ENCODE results near the gene MCFD2. TPM values are rescaled to one million over a fixed set of nuclear protein-coding genes. Genes with fewer than 3 reads are reported as not detected.
A peak's percentile ranks its signal among the peaks of the same experiment; 100 is the strongest.

Gene MCFD2
- total and polyA plus RNA-seq, 8 donors, result 78.0 to 121 (median 86.5) TPM

DNA sequence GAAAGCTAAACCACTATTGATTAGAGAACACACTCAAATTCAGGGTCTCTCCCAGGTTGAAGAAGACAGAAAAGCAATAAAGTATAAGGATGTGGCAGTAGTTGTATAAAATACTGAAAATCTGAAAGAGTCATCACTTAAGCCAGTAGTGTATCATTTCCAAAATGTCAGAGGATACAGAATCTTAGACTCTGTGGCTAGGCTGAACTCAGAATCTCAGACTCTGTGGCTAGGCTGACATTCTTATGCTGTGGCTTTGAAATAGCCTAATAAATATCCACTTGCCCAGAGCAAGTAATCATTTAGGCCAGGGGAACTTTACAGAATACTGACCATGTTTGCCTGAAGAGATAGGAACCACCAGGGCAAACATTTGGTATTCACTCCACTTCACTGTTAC, 13.1 kb downstream of the MCFD2 start:
- Histone ChIP-seq H3K27me3 (no peaks in the 10 kb centered on the region), H3K27ac (peak overlapping the region in 1 of 2 donors; percentile 5), H3K9me3 (no peaks in the 10 kb centered on the region), H3K4me3 (no peak overlapping the region), H3K36me3 (peaks cover 0 to 50% of the 10 kb centered on the region in 2 donors), H3K4me1 (no peaks in the 10 kb centered on the region)
- ATAC-seq, result no peak
- DNase-seq, result no peak
- intact Hi-C loops (cut with DNase I), result no loop called here
- TF ChIP-seq, protein P1, sequence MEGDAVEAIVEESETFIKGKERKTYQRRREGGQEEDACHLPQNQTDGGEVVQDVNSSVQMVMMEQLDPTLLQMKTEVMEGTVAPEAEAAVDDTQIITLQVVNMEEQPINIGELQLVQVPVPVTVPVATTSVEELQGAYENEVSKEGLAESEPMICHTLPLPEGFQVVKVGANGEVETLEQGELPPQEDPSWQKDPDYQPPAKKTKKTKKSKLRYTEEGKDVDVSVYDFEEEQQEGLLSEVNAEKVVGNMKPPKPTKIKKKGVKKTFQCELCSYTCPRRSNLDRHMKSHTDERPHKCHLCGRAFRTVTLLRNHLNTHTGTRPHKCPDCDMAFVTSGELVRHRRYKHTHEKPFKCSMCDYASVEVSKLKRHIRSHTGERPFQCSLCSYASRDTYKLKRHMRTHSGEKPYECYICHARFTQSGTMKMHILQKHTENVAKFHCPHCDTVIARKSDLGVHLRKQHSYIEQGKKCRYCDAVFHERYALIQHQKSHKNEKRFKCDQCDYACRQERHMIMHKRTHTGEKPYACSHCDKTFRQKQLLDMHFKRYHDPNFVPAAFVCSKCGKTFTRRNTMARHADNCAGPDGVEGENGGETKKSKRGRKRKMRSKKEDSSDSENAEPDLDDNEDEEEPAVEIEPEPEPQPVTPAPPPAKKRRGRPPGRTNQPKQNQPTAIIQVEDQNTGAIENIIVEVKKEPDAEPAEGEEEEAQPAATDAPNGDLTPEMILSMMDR (IDR thresholded peaks at IDR 0.05), result no peak

- TF ChIP-seq, protein P1 (IDR thresholded peaks at IDR 0.05), result no peak
- H3K36me3 ChIP-seq, result peaks cover 0 to 42% of the 10 kb centered on the region in 2 donors
- no peak overlapping the region for H3K4me3 ChIP-seq
- H3K4me1 ChIP-seq, result no peaks in the 10 kb centered on the region
- H3K9me3 ChIP-seq, result no peaks in the 10 kb centered on the region
- DNase-seq (no peak), ATAC-seq (no peak)
- intact Hi-C loops (cut with DNase I), result no loop called here
- H3K27me3 ChIP-seq, result no peaks in the 10 kb centered on the region
- no peak overlapping the region for H3K27ac ChIP-seq
These were observed 14.0 kb downstream of the MCFD2 start for GRCh38 chr2:46901611-46902010.

DNA sequence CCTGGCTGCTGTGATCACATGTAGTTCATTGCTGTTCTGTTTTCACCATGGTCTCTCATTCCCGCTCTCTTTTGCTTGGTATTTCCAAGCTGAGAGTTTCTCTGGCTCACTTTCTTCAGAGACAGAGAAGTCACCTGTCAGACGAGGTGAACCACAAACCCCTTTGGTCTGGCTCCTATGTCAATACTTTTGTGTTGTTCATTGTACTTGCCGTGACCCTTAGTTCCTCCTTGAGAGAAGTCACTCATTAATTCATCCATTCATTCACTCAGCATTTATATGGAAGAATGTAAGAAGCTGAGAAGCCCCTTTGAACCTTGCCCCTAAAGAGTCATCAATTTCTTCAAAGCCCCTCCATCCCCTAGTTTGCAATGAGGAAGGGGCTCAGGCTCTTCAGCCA, 15.2 kb downstream of the MCFD2 start:
- Histone ChIP-seq H3K27ac (no peak overlapping the region), H3K9me3 (no peaks in the 10 kb centered on the region), H3K36me3 (peaks cover 0 to 30% of the 10 kb centered on the region in 2 donors), H3K4me1 (no peaks in the 10 kb centered on the region), H3K27me3 (no peaks in the 10 kb centered on the region), H3K4me3 (no peak overlapping the region)
- no peak for ATAC-seq
- intact Hi-C loops (cut with DNase I), result no loop called here
- TF ChIP-seq, protein P1 (IDR thresholded peaks at IDR 0.05), result no peak
- no peak for DNase-seq

GRCh38 chr2:46899053-46899452, 16.6 kb downstream of the MCFD2 start:
- TF ChIP-seq, protein P1 (IDR thresholded peaks at IDR 0.05), result no peak
- intact Hi-C loops (cut with DNase I), result no loop called here
- DNase-seq (peak in 1 of 4 donors; percentile 55), ATAC-seq (no peak)
- no peaks in the 10 kb centered on the region for H3K27me3 ChIP-seq
- H3K27ac ChIP-seq, result no peak overlapping the region
- no peaks in the 10 kb centered on the region for H3K4me1 ChIP-seq
- peaks cover 0 to 16% of the 10 kb centered on the region in 2 donors for H3K36me3 ChIP-seq
- H3K9me3 ChIP-seq, result no peaks in the 10 kb centered on the region
- no peak overlapping the region for H3K4me3 ChIP-seq

DNA sequence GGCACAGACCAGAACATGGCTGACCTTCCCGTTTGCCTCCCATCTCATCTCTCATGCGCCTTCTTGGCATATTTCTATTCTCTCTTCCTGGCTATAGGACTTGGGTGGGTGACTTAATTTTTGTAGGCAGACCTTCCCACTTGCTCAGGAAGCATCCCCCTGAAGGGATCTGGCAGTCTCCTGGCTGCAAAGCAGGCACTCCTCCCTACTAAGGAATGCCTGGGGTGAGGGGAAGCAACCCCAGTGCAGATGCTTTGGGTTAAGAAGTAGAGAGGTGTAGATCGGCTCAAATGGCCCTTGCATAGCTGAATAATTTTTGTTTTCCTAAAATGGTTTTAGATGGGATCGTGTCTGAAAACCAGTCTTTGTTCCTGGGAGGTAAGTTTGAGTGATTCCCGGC, 17.6 kb downstream of the MCFD2 start:
- no peak overlapping the region for H3K27ac ChIP-seq
- intact Hi-C loops (cut with DNase I), result no loop called here
- no peak for ATAC-seq
- no peak overlapping the region for H3K4me3 ChIP-seq
- H3K9me3 ChIP-seq, result no peaks in the 10 kb centered on the region
- DNase-seq, result no peak
- TF ChIP-seq, protein P1 (IDR thresholded peaks at IDR 0.05), result no peak
- no peaks in the 10 kb centered on the region for H3K4me1 ChIP-seq
- H3K36me3 ChIP-seq, result peaks cover 0 to 11% of the 10 kb centered on the region in 2 donors
- no peaks in the 10 kb centered on the region for H3K27me3 ChIP-seq
